GM12878 (cell line): Measurements from ENCODE around the gene PIK3R4.

ENCODE experiments used
- BRCA1 ChIP-seq: IDR thresholded peaks from 2 replicates; pipeline ENCODE4 v1.6.1; 2011; ENCODE audit warnings: low read depth, low read length, improper control_type of control experiment
- FOXK2 ChIP-seq: fragments of 450-650 bp; IDR thresholded peaks from 2 replicates; pipeline ENCODE4 v1.6.1; 2017; ENCODE audit warnings: mild to moderate bottlenecking, moderate library complexity

GRCh38 chr3:130725746-130726145 lies 20.9 kb downstream of the PIK3R4 start:
- no peak for TF ChIP-seq FOXK2
- no peak for TF ChIP-seq BRCA1
